IPS-NIHi11 (cell line): Measurements from ENCODE around the gene NSUN7.
A peak's percentile ranks its signal among the peaks of the same experiment; 100 is the strongest.

Source experiments
- DNase-seq: peaks from one replicate; pipeline ENCODE4 v3.0.0; 2012; ENCODE audit warnings: mixed read lengths, low spot score

NSUN7 gene

GRCh38 chr4:40822420-40823166, 72.8 kb downstream of the NSUN7 start:
- no peak for DNase-seq

- DNase-seq, result no peak
These were observed 75.5 kb downstream of the NSUN7 start for GRCh38 chr4:40825014-40825838.

- no peak for DNase-seq
These were observed 77.1 kb downstream of the NSUN7 start for GRCh38 chr4:40826821-40827220.

- DNase-seq, result no peak
These were observed 78.0 kb downstream of the NSUN7 start for GRCh38 chr4:40827758-40828157.

- DNase-seq, result no peak
These were observed 78.9 kb downstream of the NSUN7 start for GRCh38 chr4:40828661-40829060.

GRCh38 chr4:40829586-40829985, 79.8 kb downstream of the NSUN7 start:
- no peak for DNase-seq

- DNase-seq, result no peak
These were observed 81.6 kb downstream of the NSUN7 start for GRCh38 chr4:40831146-40831907.

- DNase-seq, result no peak
These were observed 82.4 kb downstream of the NSUN7 start for GRCh38 chr4:40832175-40832574.

- DNase-seq, result no peak
These were observed 83.5 kb downstream of the NSUN7 start for GRCh38 chr4:40833212-40833611.

- no peak for DNase-seq
These were observed 87.5 kb downstream of the NSUN7 start for GRCh38 chr4:40837094-40837870.

- DNase-seq, result no peak
These were observed 89.0 kb downstream of the NSUN7 start for GRCh38 chr4:40838742-40839141.

- DNase-seq, result no peak
These were observed 90.7 kb downstream of the NSUN7 start for GRCh38 chr4:40840255-40840984.

- peak; percentile 88 for DNase-seq
These were observed 91.3 kb downstream of the NSUN7 start for GRCh38 chr4:40840985-40841571.

- no peak for DNase-seq
These were observed 92.6 kb downstream of the NSUN7 start for GRCh38 chr4:40842318-40842717.

- DNase-seq, result no peak
These were observed 93.1 kb downstream of the NSUN7 start for GRCh38 chr4:40842725-40843423.

- DNase-seq, result no peak
These were observed 93.9 kb downstream of the NSUN7 start for GRCh38 chr4:40843696-40844095.

- no peak for DNase-seq
These were observed 94.5 kb downstream of the NSUN7 start for GRCh38 chr4:40844261-40844660.

- no peak for DNase-seq
These were observed 95.5 kb downstream of the NSUN7 start for GRCh38 chr4:40845154-40845835.

- DNase-seq, result no peak
These were observed 96.8 kb downstream of the NSUN7 start for GRCh38 chr4:40846532-40846931.

- no peak for DNase-seq
These were observed 98.5 kb downstream of the NSUN7 start for GRCh38 chr4:40848251-40848650.
